Endodermal cell (in vitro differentiated cells): ENCODE measurements around the gene CNRIP1. TPM values are rescaled to one million over a fixed set of nuclear protein-coding genes. Genes with fewer than 3 reads are reported as not detected.

ENCODE experiments used
- DNase-seq: peaks from one replicate; pipeline ENCODE4 v3.0.0-alpha.2; 2017
- H3K27ac ChIP-seq: 2 replicates; pipeline ENCODE4 v1.5.1; 2013; ENCODE audit warnings: mild to moderate bottlenecking, low read depth, low read length, moderate library complexity
- H3K27me3 ChIP-seq: 2 replicates; pipeline ENCODE4 v1.6.1; 2013; ENCODE audit warnings: mild to moderate bottlenecking, low read length, moderate library complexity; ENCODE audit not compliant: insufficient read depth, control insufficient read depth, poor library complexity, severe bottlenecking
- H3K36me3 ChIP-seq: 2 replicates; pipeline ENCODE4 v1.7.0; 2013; ENCODE audit warnings: mild to moderate bottlenecking, low read length, moderate library complexity; ENCODE audit not compliant: control insufficient read depth, insufficient read depth
- H3K4me1 ChIP-seq: one replicate; pipeline ENCODE4 v1.7.0; 2013; ENCODE audit warnings: low read length; ENCODE audit not compliant: control insufficient read depth, insufficient read depth
- H3K4me3 ChIP-seq: 2 replicates; pipeline ENCODE4 v1.5.1; 2013; ENCODE audit warnings: mild to moderate bottlenecking, low read length, moderate library complexity
- H3K9ac ChIP-seq: 2 replicates; pipeline ENCODE4 v1.6.1; 2013; ENCODE audit warnings: mild to moderate bottlenecking, low read length, moderate library complexity; ENCODE audit not compliant: poor library complexity, severe bottlenecking; ENCODE audit errors: extremely low read depth
- H3K9me3 ChIP-seq: 2 replicates; pipeline ENCODE4 v1.6.1; 2013; ENCODE audit warnings: mild to moderate bottlenecking, low read length, moderate library complexity; ENCODE audit not compliant: control insufficient read depth
- H3K27ac Mint-ChIP-seq: 2 replicates; pipeline ENCODE4 v1.8.0; 2020; ENCODE audit warnings: mixed read lengths
- H3K27me3 Mint-ChIP-seq: 2 replicates; pipeline ENCODE4 v1.8.0; 2021; ENCODE audit warnings: mild to moderate bottlenecking, mixed read lengths; ENCODE audit not compliant: insufficient read depth
- H3K36me3 Mint-ChIP-seq: 2 replicates; pipeline ENCODE4 v1.8.0; 2020; ENCODE audit warnings: low read depth, mixed read lengths
- H3K4me1 Mint-ChIP-seq: 2 replicates; pipeline ENCODE4 v1.8.0; 2020; ENCODE audit warnings: mixed read lengths
- H3K4me3 Mint-ChIP-seq: 2 replicates; pipeline ENCODE4 v1.8.0; 2020; ENCODE audit warnings: mild to moderate bottlenecking, moderate library complexity, mixed read lengths
- H3K9me3 Mint-ChIP-seq: 2 replicates; pipeline ENCODE4 v1.8.0; 2020; ENCODE audit warnings: mild to moderate bottlenecking, mixed read lengths
- CTCF ChIP-seq: fragments of 200-600 bp; sonication (generic); conservative IDR thresholded peaks from 2 replicates; pipeline ENCODE4 v1.5.0; 2021; ENCODE audit warnings: antibody characterized with exemption, mild to moderate bottlenecking
- WGBS, 2 experiments: methylation state at CpG; one replicate each; pipeline versions ENCODE4 v1.1.5 to v1.1.7; 2013; ENCODE audit warnings: missing lambda C conversion rate in 2 of 2, mixed read lengths in 1 of 2; ENCODE audit not compliant: insufficient coverage in 1 of 2, insufficient read length in 1 of 2; 5-methylcytosine and 5-hydroxymethylcytosine counted together
- total RNA-seq, 2 donors: library from RNA; stranded (reverse); fragmentation: NEBNext Ultra II Directional in 1 of 2; extraction: Animal tissue kit (Norgen Biotek cat#: 25700) in 1 of 2; gene quantifications; 2 replicates in 1 of 2; 3 replicates in 1 of 2; pipeline ENCODE4 v1.2.1, GENCODE V29; 2021

CNRIP1 gene
- total RNA-seq, 2 donors from 2014 or later: 0.57 TPM; not detected in 1

- Histone ChIP-seq H3K4me3 (no peak overlapping the region), H3K27ac (no peak overlapping the region), H3K27me3 (no peaks in the 10 kb centered on the region), H3K4me1 (no peaks in the 10 kb centered on the region), H3K9ac (no peak overlapping the region), H3K36me3 (no peaks in the 10 kb centered on the region), H3K9me3 (no peaks in the 10 kb centered on the region)
- DNase-seq: no peak
- TF ChIP-seq CTCF: no peak
- 96 to 100% methylated on average over 1 to 2 of the region's 2 CpGs for WGBS, 2 experiments
- Mint-ChIP-seq H3K27ac (no peak overlapping the region), H3K4me3 (no peak overlapping the region), H3K9me3 (no peaks in the 10 kb centered on the region), H3K27me3 (peaks cover 7% of the 10 kb centered on the region), H3K36me3 (no peaks in the 10 kb centered on the region), H3K4me1 (no peaks in the 10 kb centered on the region)
These were observed 56.1 kb downstream of the CNRIP1 start for GRCh38 chr2:68263632-68264031.

GRCh38 chr2:68258851-68259250, 60.9 kb downstream of the CNRIP1 start:
- Mint-ChIP-seq H3K4me1 (peaks cover 3% of the 10 kb centered on the region), H3K27me3 (no peaks in the 10 kb centered on the region), H3K9me3 (no peaks in the 10 kb centered on the region), H3K27ac (no peak overlapping the region), H3K4me3 (no peak overlapping the region), H3K36me3 (no peaks in the 10 kb centered on the region)
- H3K4me1 ChIP-seq: no peaks in the 10 kb centered on the region
- H3K4me3 ChIP-seq: no peak overlapping the region
- TF ChIP-seq CTCF: no peak
- no peak overlapping the region for H3K9ac ChIP-seq
- no peaks in the 10 kb centered on the region for H3K27me3 ChIP-seq
- no peak overlapping the region for H3K27ac ChIP-seq
- 100% methylated on average over 2 of the region's 2 CpGs; no CpG with 5 or more reads in 1 of the 2 experiments for WGBS, 2 experiments
- no peaks in the 10 kb centered on the region for H3K36me3 ChIP-seq
- no peaks in the 10 kb centered on the region for H3K9me3 ChIP-seq
- DNase-seq: no peak

- Histone ChIP-seq H3K9me3 (no peaks in the 10 kb centered on the region), H3K4me3 (no peak overlapping the region), H3K4me1 (no peaks in the 10 kb centered on the region), H3K9ac (no peak overlapping the region), H3K27ac (no peak overlapping the region), H3K36me3 (no peaks in the 10 kb centered on the region), H3K27me3 (no peaks in the 10 kb centered on the region)
- no peaks in the 10 kb centered on the region for H3K9me3 Mint-ChIP-seq
- DNase-seq: no peak
- WGBS, 2 experiments: 60 to 74% methylated on average over 1 of the region's 1 CpG
- H3K4me1 Mint-ChIP-seq: peaks cover 3% of the 10 kb centered on the region
- no peak for TF ChIP-seq CTCF
- no peaks in the 10 kb centered on the region for H3K36me3 Mint-ChIP-seq
- H3K4me3 Mint-ChIP-seq: no peak overlapping the region
- no peak overlapping the region for H3K27ac Mint-ChIP-seq
- H3K27me3 Mint-ChIP-seq: no peaks in the 10 kb centered on the region
These were observed 63.7 kb downstream of the CNRIP1 start for GRCh38 chr2:68256093-68256450.
